GM06990 (cell line): ENCODE data around the gene GZMA.

ENCODE experiments used
- DNase-seq: peaks from one replicate; pipeline ENCODE4 v3.0.0-alpha.2; 2011; ENCODE audit not compliant: insufficient read length; ENCODE audit errors: extremely low read depth
- H3K27me3 ChIP-seq: replicated peaks from 2 replicates; pipeline ENCODE4 v1.6.0; 2011; ENCODE audit warnings: low read length; ENCODE audit not compliant: control insufficient read depth, insufficient read depth
- H3K36me3 ChIP-seq: 2 replicates; pipeline ENCODE4 v1.5.1; 2011; ENCODE audit warnings: low read length; ENCODE audit not compliant: control insufficient read depth, insufficient read depth
- H3K4me3 ChIP-seq: replicated peaks from 2 replicates; pipeline ENCODE4 v1.5.1; 2011; ENCODE audit warnings: low read depth, mild to moderate bottlenecking, control low read depth, low read length
- TF ChIP-seq, protein P1 (sequence below): IDR thresholded peaks from 2 replicates; pipeline ENCODE4 v1.5.1; 2011; ENCODE audit warnings: low read length, control low read depth, mild to moderate bottlenecking, inconsistent platforms; ENCODE audit not compliant: insufficient read depth, poor library complexity, severe bottlenecking

GZMA gene

DNA sequence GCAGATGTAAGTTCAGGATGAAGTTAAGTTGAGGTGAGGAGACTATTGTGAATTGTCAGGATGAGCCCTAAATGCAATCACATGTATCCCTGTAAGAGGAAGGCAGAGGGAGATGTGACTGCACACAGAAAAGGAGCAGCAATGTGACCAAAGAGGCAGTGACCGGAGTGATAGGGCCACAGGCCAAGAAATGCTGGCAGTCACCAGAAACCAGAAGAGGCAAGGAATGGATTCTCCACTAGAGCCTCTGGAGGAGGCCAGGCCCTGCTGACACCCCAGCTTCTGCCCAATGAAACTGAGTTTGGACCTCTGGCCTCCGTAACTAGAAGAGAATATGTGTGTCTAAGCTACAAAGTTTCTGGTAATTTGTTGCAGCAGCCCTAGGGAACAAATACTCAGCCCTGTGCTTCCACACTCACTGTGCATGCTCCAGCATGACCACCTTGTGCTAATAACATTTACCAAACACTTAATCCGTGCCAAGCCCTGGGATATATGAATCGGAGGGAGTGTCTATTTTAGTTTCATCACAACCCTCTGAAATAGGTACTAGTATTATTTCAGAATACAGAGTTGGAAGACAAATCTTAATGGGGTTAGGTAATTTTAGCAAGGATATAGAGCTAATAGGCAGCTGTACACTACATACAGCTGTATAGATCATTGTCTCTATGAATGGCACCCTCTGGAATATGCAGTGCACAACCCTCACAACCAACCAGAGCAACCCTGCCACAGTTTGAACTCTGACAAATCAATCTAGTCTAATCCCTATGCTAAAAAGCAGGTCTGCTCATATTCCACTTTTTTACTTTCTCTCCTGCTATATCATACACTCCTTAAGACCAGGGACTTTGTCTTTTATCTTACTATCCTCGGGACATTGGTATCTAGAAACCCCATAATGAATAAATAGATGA is 49.7 kb downstream of the GZMA start:
- H3K4me3 ChIP-seq: no peak overlapping the region
- H3K36me3 ChIP-seq: no peaks in the 10 kb centered on the region
- TF ChIP-seq, protein P1, sequence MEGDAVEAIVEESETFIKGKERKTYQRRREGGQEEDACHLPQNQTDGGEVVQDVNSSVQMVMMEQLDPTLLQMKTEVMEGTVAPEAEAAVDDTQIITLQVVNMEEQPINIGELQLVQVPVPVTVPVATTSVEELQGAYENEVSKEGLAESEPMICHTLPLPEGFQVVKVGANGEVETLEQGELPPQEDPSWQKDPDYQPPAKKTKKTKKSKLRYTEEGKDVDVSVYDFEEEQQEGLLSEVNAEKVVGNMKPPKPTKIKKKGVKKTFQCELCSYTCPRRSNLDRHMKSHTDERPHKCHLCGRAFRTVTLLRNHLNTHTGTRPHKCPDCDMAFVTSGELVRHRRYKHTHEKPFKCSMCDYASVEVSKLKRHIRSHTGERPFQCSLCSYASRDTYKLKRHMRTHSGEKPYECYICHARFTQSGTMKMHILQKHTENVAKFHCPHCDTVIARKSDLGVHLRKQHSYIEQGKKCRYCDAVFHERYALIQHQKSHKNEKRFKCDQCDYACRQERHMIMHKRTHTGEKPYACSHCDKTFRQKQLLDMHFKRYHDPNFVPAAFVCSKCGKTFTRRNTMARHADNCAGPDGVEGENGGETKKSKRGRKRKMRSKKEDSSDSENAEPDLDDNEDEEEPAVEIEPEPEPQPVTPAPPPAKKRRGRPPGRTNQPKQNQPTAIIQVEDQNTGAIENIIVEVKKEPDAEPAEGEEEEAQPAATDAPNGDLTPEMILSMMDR: no peak
- no peak for DNase-seq
- H3K27me3 ChIP-seq: no peaks in the 10 kb centered on the region

DNA sequence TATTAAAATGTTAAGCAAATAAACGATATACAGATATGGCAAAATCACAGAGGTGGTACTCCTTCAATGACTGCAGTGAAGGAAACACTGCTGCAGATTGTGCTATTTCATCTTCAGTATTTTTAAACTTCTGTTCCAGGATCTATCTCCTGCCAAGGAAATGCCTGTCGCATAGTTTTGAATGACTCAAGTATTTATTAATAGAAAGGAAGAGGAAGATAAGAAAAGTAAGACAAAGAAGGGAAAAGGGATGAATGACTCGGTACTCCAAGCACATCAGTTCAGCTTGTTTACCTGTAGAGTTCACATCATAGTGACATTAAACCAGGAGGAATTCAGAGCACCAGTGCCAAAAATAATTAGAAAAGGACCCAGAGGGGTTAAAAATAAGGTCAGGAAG is 52.4 kb downstream of the GZMA start:
- DNase-seq: no peak
- Histone ChIP-seq H3K4me3 (no peak overlapping the region), H3K27me3 (no peaks in the 10 kb centered on the region; the same call in 1 of the 2 replicates), H3K36me3 (no peaks in the 10 kb centered on the region)
- TF ChIP-seq, protein P1: no peak
